Sigmoid colon (tissue), 7 donors: ENCODE measurements around the gene LRRC17. TPM values are rescaled to one million over a fixed set of nuclear protein-coding genes. Genes with fewer than 3 reads are reported as not detected.

ENCODE experiments used
- DNase-seq: peaks from one replicate; pipeline ENCODE4 v3.0.0-alpha.2; 2019
- H3K27ac ChIP-seq, 4 donors: fragments of 200-600 bp; sonication (generic); one replicate each; pipeline ENCODE4 v1.5.1; 2016 to 2019; ENCODE audit warnings: mild to moderate bottlenecking in 1 of 4
- H3K27me3 ChIP-seq, 3 donors: fragments of 200-600 bp; sonication (generic); one replicate each; pipeline ENCODE4 v1.5.1; 2019; ENCODE audit warnings: mild to moderate bottlenecking in 1 of 3
- H3K36me3 ChIP-seq, 4 donors: fragments of 200-600 bp; sonication (generic); one replicate each; pipeline ENCODE4 v1.5.1; 2016 to 2019
- H3K4me1 ChIP-seq, 4 donors: fragments of 200-600 bp; sonication (generic); one replicate each; pipeline ENCODE4 v1.5.1; 2017 to 2019
- H3K4me3 ChIP-seq, 4 donors: fragments of 200-600 bp; sonication (generic); one replicate each; pipeline ENCODE4 v1.5.1; 2017 to 2019; ENCODE audit warnings: mild to moderate bottlenecking in 2 of 4, moderate library complexity in 1 of 4
- H3K9me3 ChIP-seq, 4 donors: fragments of 200-600 bp in 3 of 4; sonication (generic) in 3 of 4; one replicate each; pipeline versions ENCODE4 v1.5.1 to v1.6.1; 2013 to 2019
- CTCF ChIP-seq, 4 experiments: fragments of 450-650 bp in 3 of 4; fragments of 200-600 bp in 1 of 4; IDR thresholded peaks; one replicate each; pipeline ENCODE4 v1.5.1; 2016 to 2019; ENCODE audit warnings: antibody characterized with exemption in 4 of 4, mild to moderate bottlenecking in 3 of 4, moderate library complexity in 2 of 4
- EP300 ChIP-seq, 4 donors: sonication (generic); formaldehyde crosslinking; IDR thresholded peaks; one replicate each; pipeline ENCODE4 v1.6.1; 2017; ENCODE audit warnings: antibody characterized with exemption in 4 of 4
- POLR2A ChIP-seq, 2 donors: fragments of 450-650 bp; IDR thresholded peaks; one replicate each; pipeline ENCODE4 v1.6.1; 2016; ENCODE audit warnings: antibody characterized with exemption in 2 of 2, mild to moderate bottlenecking in 2 of 2, moderate library complexity in 2 of 2
- POLR2AphosphoS5 ChIP-seq, 4 donors: sonication (generic); formaldehyde crosslinking; IDR thresholded peaks; one replicate each; pipeline ENCODE4 v1.6.1; 2017; ENCODE audit warnings: antibody characterized with exemption in 4 of 4
- WGBS, 2 donors: extraction: QIAGEN DNeasy Blood & Tissue Kit; methylation state at CpG; one replicate each; pipeline ENCODE4 v1.1.7; 2013; 5-methylcytosine and 5-hydroxymethylcytosine counted together
- intact Hi-C: fragments of 100-400 bp; cut with DNase I; formaldehyde crosslinking; loops from one replicate; pipeline ENCODE4 v1.15.1; 2023
- polyA plus RNA-seq, 3 donors: library from polyadenylated mRNA; stranded (reverse); fragments of 200-250 nt; gene quantifications; one replicate each; pipeline ENCODE4 v1.2.3, GENCODE V29; 2013
- total RNA-seq, 4 donors: library from RNA; depleted of rRNA; stranded (reverse); fragments of >200 nt; gene quantifications; one replicate each; pipeline ENCODE4 v1.1.0, GENCODE V29; 2016
- donor health status: healthy with polysubstance abuse.
- donor health status: Bipolar disorder and iron deficiency.
- donor health status: healthy.

LRRC17 gene
- total and polyA plus RNA-seq, 7 donors = 0.41 to 5.5 (median 1.1) TPM; not detected in 1

DNA sequence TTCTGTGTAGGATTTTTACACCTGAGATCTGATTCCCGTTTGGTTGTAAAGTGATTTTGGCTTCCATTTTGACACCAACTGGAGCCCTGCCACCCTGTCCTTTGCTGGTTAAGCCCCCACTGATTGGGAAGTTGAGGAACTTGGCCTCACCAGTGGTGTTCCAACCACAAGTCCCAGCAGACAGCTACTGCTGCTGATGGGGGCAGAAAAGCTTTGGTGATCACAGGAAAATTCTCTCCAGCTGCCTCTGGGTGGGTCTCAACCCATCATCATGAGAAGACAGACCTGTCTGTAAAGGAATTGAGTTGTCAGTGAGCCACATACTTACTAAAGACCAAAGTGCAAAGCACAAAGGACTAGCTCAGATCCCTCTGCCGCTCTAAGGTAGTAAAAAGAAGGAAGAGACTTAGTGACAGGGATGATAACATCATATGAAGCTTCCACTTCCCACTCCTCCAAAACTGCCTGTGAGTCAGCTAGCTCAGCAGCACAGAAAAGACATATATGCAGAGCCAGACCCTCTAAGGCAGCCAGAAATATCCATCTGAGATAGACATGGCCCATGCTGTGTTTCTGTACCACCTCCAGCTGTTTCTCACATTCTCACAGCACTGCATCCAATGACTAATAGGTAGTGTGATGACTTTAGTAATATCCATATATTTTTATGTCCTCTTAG, 22.4 kb upstream of the LRRC17 start:
- Histone ChIP-seq H3K9me3 (no peaks in the 10 kb centered on the region), H3K27me3 (no peaks in the 10 kb centered on the region), H3K27ac (peak overlapping the region in 2 of 4 donors; percentile 51 to 54), H3K4me1 (peaks cover 0 to 43% (median 24%) of the 10 kb centered on the region in 4 donors), H3K36me3 (no peaks in the 10 kb centered on the region), H3K4me3 (no peak overlapping the region)
- DNase-seq = no peak
- no peak for TF ChIP-seq EP300 (IDR thresholded peaks at IDR 0.05)
- no peak for TF ChIP-seq CTCF (IDR thresholded peaks at IDR 0.05)
- no peak for TF ChIP-seq POLR2A (IDR thresholded peaks at IDR 0.05)
- TF ChIP-seq POLR2AphosphoS5 (IDR thresholded peaks at IDR 0.05) = no peak
- WGBS, 2 donors = 59 to 76% methylated on average over 2 of the region's 2 CpGs
- intact Hi-C loops = no loop called here

DNA sequence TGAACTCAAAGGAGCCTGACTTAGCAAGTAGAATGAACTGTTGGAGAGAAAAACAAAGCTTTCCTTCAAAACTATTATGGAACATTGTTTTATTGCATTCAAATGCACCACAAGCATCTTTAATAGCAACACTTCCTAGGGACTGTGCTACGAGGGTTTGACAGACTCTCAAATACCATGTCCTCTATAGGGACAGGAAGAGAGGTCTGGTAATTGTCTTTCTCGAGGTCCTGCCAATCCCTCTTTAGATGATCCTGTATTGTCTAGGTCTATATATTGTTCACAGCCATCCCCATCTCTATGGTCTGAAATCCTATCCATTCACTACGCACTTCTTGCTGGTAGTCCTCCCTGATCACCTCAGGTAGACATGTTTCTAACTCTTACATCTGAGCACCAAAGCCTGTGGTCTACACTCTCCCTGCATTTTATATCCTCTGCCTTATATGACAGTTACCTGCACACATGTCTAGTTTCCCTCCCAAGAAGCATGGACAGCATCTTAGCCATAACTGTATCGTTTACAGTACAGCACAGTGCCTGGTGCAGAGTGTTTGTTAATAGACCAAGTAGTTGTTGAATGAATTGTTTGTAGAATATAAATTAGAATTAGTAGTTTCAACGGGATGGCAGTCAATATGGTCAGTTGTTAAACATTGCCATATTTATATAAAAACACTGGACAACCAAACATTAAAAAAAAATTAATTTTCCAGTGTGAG, 21.7 kb upstream of the LRRC17 start:
- DNase-seq = no peak
- H3K27ac ChIP-seq = peak overlapping the region in 3 of 4 donors; percentile 35 to 54 (median 51)
- H3K4me1 ChIP-seq = peaks cover 0 to 50% (median 29%) of the 10 kb centered on the region in 4 donors
- H3K9me3 ChIP-seq = no peaks in the 10 kb centered on the region
- no peak for TF ChIP-seq POLR2A (IDR thresholded peaks at IDR 0.05)
- no peak for TF ChIP-seq CTCF (IDR thresholded peaks at IDR 0.05)
- no peak for TF ChIP-seq EP300 (IDR thresholded peaks at IDR 0.05)
- TF ChIP-seq POLR2AphosphoS5 (IDR thresholded peaks at IDR 0.05) = no peak
- no peaks in the 10 kb centered on the region for H3K36me3 ChIP-seq
- no peak overlapping the region for H3K4me3 ChIP-seq
- no peaks in the 10 kb centered on the region for H3K27me3 ChIP-seq
- intact Hi-C loops = no loop called here
- 73 to 79% methylated on average over 5 of the region's 5 CpGs for WGBS, 2 donors

GRCh38 chr7:102891693-102892261, 21.0 kb upstream of the LRRC17 start:
- 55 to 80% methylated on average over 1 of the region's 1 CpG for WGBS, 2 donors
- intact Hi-C loops = no loop called here
- H3K27ac ChIP-seq = peak overlapping the region in 3 of 4 donors; percentile 35 to 54 (median 51)
- peak; percentile 77 for DNase-seq
- H3K36me3 ChIP-seq = no peaks in the 10 kb centered on the region
- peaks cover 0 to 56% (median 35%) of the 10 kb centered on the region in 4 donors for H3K4me1 ChIP-seq
- H3K4me3 ChIP-seq = no peak overlapping the region
- H3K9me3 ChIP-seq = no peaks in the 10 kb centered on the region
- TF ChIP-seq EP300 (IDR thresholded peaks at IDR 0.05) = no peak
- peak in 3 of 4 donors; percentile 12 to 20 (median 15) for TF ChIP-seq POLR2AphosphoS5 (IDR thresholded peaks at IDR 0.05)
- no peak for TF ChIP-seq POLR2A (IDR thresholded peaks at IDR 0.05)
- no peak for TF ChIP-seq CTCF (IDR thresholded peaks at IDR 0.05)
- no peaks in the 10 kb centered on the region for H3K27me3 ChIP-seq

GRCh38 chr7:102892631-102893278, 20.0 kb upstream of the LRRC17 start:
- no peaks in the 10 kb centered on the region for H3K36me3 ChIP-seq
- H3K9me3 ChIP-seq = no peaks in the 10 kb centered on the region
- H3K4me3 ChIP-seq = no peak overlapping the region
- TF ChIP-seq POLR2A (IDR thresholded peaks at IDR 0.05) = no peak
- peak in 1 of 4 donors; percentile 15 for TF ChIP-seq POLR2AphosphoS5 (IDR thresholded peaks at IDR 0.05)
- peak overlapping the region in 2 of 4 donors; percentile 51 to 54 for H3K27ac ChIP-seq
- no peaks in the 10 kb centered on the region for H3K27me3 ChIP-seq
- peaks cover 0 to 64% (median 44%) of the 10 kb centered on the region in 4 donors for H3K4me1 ChIP-seq
- intact Hi-C loops = no loop called here
- no peak for DNase-seq
- WGBS, 2 donors = 80 to 82% methylated on average over 1 of the region's 1 CpG
